Subcutaneous abdominal adipose tissue (tissue), 5 donors: ENCODE measurements around the gene FGF12.

Experiments used
- H3K27ac ChIP-seq: one replicate; pipeline ENCODE4 v1.7.0; 2013; ENCODE audit warnings: low read depth, mild to moderate bottlenecking, inconsistent platforms, low read length, moderate library complexity
- H3K27me3 ChIP-seq, 5 donors: one replicate each; pipeline ENCODE4 v1.7.0; 2013; ENCODE audit warnings: low read length in 5 of 5, inconsistent platforms in 1 of 5; ENCODE audit not compliant: control insufficient read depth in 5 of 5, insufficient read depth in 4 of 5
- H3K36me3 ChIP-seq, 5 donors: one replicate each; pipeline ENCODE4 v1.7.0; 2013; ENCODE audit warnings: low read length in 5 of 5; ENCODE audit not compliant: control insufficient read depth in 5 of 5, insufficient read depth in 5 of 5
- H3K4me1 ChIP-seq, 5 donors: one replicate each; pipeline ENCODE4 v1.7.0; 2013; ENCODE audit warnings: low read length in 5 of 5, mild to moderate bottlenecking in 3 of 5, moderate library complexity in 1 of 5; ENCODE audit not compliant: control insufficient read depth in 5 of 5, insufficient read depth in 5 of 5
- H3K4me3 ChIP-seq, 5 donors: one replicate each; pipeline ENCODE4 v1.7.0; 2013; ENCODE audit warnings: low read length in 5 of 5, low read depth in 1 of 5
- H3K9ac ChIP-seq, 5 donors: one replicate each; pipeline ENCODE4 v1.7.0; 2013; ENCODE audit warnings: low read length in 5 of 5, mild to moderate bottlenecking in 4 of 5, moderate library complexity in 3 of 5
- H3K9me3 ChIP-seq, 5 donors: one replicate each; pipeline ENCODE4 v1.7.0; 2013; ENCODE audit warnings: low read length in 5 of 5; ENCODE audit not compliant: control insufficient read depth in 5 of 5
- donor health status: healthy.
- donor health status: healthy.
- donor health status: healthy.
- donor health status: healthy.
- donor health status: healthy.

Gene FGF12

DNA sequence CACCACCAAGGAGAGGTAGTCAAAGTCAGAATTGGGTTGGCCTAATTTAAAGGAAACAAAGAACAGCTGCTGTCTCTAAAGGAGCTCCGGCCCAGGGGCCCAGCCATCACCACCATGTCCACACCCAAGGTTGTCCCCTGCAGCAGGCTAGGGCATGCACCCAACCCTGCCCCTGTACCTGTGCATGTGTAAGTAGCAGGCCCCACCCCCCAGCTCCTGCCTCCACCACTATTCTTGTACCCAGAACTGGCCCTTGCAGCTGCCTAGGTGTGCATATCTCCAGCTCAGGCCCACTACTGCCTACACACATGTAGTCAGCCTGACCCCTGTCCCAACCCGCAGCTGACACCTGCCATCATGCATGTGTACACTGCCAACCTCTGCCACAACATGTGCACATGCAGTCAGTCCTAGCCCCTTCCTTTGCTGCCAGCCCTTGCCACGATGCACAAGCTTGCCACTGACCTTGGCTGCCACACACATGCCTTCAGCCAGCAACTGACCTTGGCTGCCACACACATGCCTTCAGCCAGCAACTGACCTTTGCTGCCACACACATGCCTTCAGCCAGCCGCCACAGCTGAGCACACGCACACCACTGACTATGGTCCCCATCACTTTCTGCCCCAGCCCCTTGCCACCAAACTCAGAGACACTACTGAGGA, 39.7 kb downstream of the FGF12 start:
- Histone ChIP-seq H3K36me3 (no peaks in the 10 kb centered on the region), H3K27me3 (peaks cover 0 to 4% (median 0%) of the 10 kb centered on the region in 5 donors), H3K9me3 (peaks cover 0 to 15% (median 4%) of the 10 kb centered on the region in 5 donors), H3K4me3 (no peak overlapping the region), H3K27ac (no peak overlapping the region), H3K9ac (no peak overlapping the region), H3K4me1 (no peaks in the 10 kb centered on the region)

DNA sequence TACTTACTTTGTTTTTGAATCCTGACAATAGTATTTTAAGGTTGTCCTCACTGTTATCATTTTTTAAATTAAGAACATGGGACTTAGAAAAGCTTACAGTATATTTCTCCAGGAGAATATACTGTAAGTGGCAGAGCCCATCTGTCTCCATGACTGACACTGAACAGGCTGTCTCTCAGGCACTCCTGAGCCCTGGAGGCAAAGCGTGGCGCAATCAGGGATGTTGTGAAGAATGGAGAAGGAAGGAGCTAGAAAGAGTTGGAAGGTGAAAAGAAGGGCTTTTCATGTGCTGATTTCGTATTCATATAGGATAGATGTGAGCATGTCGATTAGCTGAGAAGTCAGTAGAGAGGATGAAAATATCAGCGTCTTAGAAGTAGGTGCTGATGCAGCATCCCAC, 41.5 kb downstream of the FGF12 start:
- Histone ChIP-seq H3K27me3 (peaks cover 0 to 4% (median 0%) of the 10 kb centered on the region in 5 donors), H3K9me3 (peaks cover 0 to 17% (median 4%) of the 10 kb centered on the region in 5 donors), H3K27ac (no peak overlapping the region), H3K36me3 (no peaks in the 10 kb centered on the region), H3K9ac (no peak overlapping the region), H3K4me3 (no peak overlapping the region), H3K4me1 (no peaks in the 10 kb centered on the region)

DNA sequence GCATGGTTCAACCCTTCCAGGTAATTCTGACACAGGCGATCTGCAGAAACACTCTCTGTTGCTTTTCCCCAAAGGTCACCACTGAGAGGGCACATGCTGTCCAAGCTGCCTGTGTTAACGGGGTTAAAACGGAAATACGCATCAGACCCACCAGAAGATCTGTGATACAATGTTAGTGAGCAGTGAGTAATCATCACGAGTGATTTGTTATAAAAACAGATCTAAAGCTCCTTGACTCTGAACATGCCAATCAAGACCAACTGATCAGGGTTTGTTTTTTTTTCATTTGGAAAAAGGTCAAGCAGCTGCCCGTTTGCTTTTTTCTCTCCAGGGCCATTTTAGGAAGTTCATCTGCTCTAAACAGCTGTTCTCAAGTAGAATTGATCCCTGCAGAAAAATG, 43.2 kb downstream of the FGF12 start:
- H3K27ac ChIP-seq = no peak overlapping the region
- H3K36me3 ChIP-seq = no peaks in the 10 kb centered on the region
- no peak overlapping the region for H3K4me3 ChIP-seq
- H3K9ac ChIP-seq = no peak overlapping the region
- peaks cover 0 to 4% (median 0%) of the 10 kb centered on the region in 5 donors for H3K27me3 ChIP-seq
- peaks cover 0 to 12% (median 3%) of the 10 kb centered on the region in 5 donors for H3K9me3 ChIP-seq
- no peaks in the 10 kb centered on the region for H3K4me1 ChIP-seq

DNA sequence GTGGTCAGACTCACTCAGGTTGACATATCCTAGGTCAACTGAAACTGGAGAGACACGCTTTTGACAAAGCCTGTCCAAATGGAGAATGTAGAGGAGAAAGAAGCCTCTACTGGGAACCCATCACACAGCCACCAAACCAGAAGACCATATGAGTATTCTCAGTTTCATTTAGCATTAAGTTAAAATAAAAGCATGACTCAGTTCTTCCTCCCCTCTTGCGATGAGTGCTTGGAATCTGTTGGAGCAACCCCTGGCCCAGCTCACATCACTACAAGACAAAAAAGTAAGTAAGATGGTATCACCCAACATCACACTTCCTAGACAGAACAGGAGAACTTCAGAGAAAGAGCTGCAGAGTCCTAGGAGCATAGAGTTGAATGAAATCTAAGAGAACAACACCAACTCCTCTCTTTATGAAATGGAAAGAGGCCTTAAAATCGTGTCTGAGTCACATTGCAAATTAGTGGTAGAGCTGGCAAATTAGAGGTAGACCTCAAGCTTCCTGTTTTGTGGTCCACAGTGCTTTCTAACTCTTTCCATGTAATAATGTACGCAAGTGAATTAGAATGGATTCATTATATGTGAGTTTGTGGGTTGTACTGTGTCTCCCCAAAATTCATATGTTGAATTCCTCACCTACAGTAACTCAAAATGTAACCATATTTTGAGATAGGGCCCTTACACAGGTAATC, 51.2 kb downstream of the FGF12 start:
- no peak overlapping the region for H3K4me3 ChIP-seq
- peaks cover 0 to 4% (median 0%) of the 10 kb centered on the region in 5 donors for H3K9me3 ChIP-seq
- H3K9ac ChIP-seq = no peak overlapping the region
- H3K27ac ChIP-seq = no peak overlapping the region
- H3K27me3 ChIP-seq = no peaks in the 10 kb centered on the region
- H3K36me3 ChIP-seq = no peaks in the 10 kb centered on the region
- H3K4me1 ChIP-seq = no peaks in the 10 kb centered on the region

DNA sequence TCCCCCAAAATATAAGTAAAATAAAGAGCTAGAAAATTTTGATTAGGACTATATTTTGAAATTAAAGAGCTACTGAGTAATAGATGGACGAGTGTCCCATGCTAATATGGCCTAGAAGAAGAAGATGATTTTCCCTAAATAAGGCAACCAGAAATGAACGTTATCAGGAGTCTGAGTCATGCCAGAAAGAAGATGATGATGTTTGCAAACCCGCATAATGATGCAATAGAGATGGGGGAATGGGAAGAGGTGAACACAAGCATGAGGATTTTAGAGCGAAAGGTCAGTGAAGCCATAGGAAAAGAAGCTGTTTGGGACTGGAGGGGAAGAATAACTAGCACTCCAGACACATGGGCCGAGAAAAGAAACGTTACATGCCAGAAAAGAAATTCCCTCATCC, 71.7 kb downstream of the FGF12 start:
- Histone ChIP-seq H3K27ac (no peak overlapping the region), H3K36me3 (no peaks in the 10 kb centered on the region), H3K9me3 (no peaks in the 10 kb centered on the region), H3K9ac (no peak overlapping the region), H3K27me3 (peaks cover 0 to 3% (median 0%) of the 10 kb centered on the region in 5 donors), H3K4me3 (no peak overlapping the region), H3K4me1 (no peaks in the 10 kb centered on the region)

DNA sequence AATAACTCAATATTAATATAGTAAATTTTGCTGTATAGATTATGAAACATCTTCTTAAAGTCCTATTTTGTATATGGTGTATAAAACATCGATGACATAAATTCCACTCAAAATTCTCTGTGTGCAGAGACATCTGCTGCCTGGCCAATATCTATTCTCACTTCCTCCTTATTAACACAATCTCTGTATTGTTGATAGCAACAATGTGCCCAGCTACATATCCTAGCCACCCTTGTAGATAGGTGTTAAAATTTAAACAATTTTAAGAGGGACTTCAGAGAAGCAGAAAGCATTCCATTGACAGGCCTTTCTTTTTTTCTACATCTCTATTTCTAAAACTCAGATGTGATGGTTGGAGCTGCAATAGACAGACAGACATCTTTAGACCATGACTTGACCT, 72.3 kb downstream of the FGF12 start:
- H3K36me3 ChIP-seq = no peaks in the 10 kb centered on the region
- H3K27ac ChIP-seq = no peak overlapping the region
- no peak overlapping the region for H3K9ac ChIP-seq
- no peak overlapping the region for H3K4me3 ChIP-seq
- peaks cover 0 to 3% (median 0%) of the 10 kb centered on the region in 5 donors for H3K27me3 ChIP-seq
- no peaks in the 10 kb centered on the region for H3K9me3 ChIP-seq
- H3K4me1 ChIP-seq = no peaks in the 10 kb centered on the region

DNA sequence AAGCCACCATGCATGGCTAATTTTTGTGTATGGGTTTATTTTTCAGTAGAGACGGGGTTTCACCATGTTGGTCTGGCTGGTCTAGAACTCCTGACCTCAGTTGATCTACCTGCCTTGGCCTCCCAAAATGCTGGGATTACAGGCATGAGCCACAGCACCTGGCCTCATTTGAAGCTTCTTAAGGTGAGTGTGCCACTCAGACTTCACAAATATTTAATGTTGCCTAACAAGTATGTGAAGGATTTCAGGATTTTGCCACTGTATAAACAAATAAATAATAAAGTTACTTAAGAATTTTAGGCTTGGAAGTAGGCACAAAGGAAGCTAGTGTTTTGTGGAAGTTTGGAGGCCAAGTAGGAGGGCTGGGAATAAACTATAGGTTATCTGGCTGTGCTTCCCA, 73.5 kb downstream of the FGF12 start:
- H3K9me3 ChIP-seq = no peaks in the 10 kb centered on the region
- no peak overlapping the region for H3K4me3 ChIP-seq
- peaks cover 0 to 3% (median 0%) of the 10 kb centered on the region in 5 donors for H3K27me3 ChIP-seq
- H3K27ac ChIP-seq = no peak overlapping the region
- no peak overlapping the region for H3K9ac ChIP-seq
- H3K36me3 ChIP-seq = no peaks in the 10 kb centered on the region
- no peaks in the 10 kb centered on the region for H3K4me1 ChIP-seq

DNA sequence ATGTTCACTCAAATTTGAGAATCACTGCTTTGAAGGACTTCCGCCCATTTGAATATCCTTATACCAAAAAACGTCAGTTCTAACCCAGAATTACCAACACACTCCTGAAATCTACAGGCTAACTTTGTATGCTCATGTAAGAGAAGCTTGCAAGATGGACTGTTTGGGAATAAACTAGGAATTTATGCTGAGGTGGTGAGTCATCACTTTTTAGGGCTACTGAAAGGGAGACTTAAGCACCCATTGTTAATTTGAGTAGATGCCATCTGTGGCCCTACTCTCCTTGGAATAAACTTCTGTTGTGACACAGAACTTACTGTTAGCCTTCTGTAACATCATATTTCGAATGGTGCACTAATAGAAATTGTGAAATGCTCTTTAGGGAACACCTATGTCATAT, 74.6 kb downstream of the FGF12 start:
- H3K4me1 ChIP-seq = no peaks in the 10 kb centered on the region
- no peak overlapping the region for H3K27ac ChIP-seq
- no peaks in the 10 kb centered on the region for H3K36me3 ChIP-seq

DNA sequence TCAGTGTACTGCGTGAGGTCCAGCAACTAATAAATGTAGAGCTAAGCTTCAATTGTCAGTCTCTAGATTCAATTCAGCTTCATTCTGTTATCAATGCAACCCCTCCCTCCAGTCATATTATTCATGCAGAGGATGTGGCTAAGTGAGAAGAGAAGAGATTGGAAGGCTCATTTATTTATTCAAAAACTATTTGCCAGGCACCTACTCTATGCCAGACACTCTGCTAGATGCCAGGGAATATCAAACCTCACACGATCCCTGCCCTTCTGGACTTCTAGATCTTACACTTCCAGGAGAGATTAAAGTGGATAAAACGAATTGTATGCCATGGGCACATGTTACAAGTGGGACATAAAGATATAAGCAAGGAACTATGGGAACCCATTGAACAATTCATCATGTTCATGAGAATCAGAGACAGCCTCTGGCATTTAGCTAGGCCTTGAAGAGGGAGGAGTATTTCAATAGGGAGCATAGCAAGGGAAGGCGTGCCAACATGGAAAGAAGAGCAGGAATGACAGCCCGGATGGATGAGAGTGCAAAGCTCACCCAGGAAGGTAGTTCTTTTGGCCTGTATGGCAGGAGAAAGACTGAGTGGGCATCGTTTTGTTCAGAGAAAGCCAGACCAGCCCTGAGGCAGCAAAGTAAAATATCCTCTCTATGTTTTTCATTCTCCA, 75.4 kb downstream of the FGF12 start:
- H3K9me3 ChIP-seq = no peaks in the 10 kb centered on the region
- H3K36me3 ChIP-seq = no peaks in the 10 kb centered on the region
- no peak overlapping the region for H3K27ac ChIP-seq
- no peaks in the 10 kb centered on the region for H3K4me1 ChIP-seq
- H3K27me3 ChIP-seq = no peaks in the 10 kb centered on the region
- H3K4me3 ChIP-seq = no peak overlapping the region
- H3K9ac ChIP-seq = no peak overlapping the region

More for the DNA sequence above, 74.6 kb downstream of the FGF12 start:
- H3K9ac ChIP-seq = no peak overlapping the region
- no peaks in the 10 kb centered on the region for H3K27me3 ChIP-seq
- no peaks in the 10 kb centered on the region for H3K9me3 ChIP-seq
- H3K4me3 ChIP-seq = no peak overlapping the region

DNA sequence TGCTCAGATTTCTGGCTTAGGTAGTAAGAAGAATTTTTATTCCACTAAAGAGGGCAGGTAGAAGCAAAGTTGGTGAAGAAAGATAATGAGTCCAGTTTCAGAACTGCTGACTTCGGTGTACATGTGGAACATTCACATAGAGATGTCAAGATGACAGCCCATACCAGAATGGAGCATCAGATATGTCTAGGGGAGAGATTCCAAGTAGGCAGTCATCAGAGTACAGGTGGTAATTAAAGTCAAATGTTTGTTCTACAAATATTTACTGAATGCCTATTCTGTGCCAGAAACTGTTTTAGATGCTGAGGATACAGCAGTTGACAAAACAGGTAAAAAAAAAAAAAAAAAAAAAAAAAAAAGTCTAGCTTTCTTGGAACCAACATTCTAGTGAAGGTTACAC, 81.9 kb downstream of the FGF12 start:
- no peaks in the 10 kb centered on the region for H3K27me3 ChIP-seq
- no peaks in the 10 kb centered on the region for H3K4me1 ChIP-seq
- no peak overlapping the region for H3K4me3 ChIP-seq
- H3K9me3 ChIP-seq = no peaks in the 10 kb centered on the region
- H3K9ac ChIP-seq = no peak overlapping the region
- H3K36me3 ChIP-seq = no peaks in the 10 kb centered on the region
- H3K27ac ChIP-seq = no peak overlapping the region
